ENCODE results near the gene ABCB10.

GRCh38 chr1:229563241-229563640, 4.7 kb upstream of the ABCB10 start:
- TF ChIP-seq, protein P1, sequence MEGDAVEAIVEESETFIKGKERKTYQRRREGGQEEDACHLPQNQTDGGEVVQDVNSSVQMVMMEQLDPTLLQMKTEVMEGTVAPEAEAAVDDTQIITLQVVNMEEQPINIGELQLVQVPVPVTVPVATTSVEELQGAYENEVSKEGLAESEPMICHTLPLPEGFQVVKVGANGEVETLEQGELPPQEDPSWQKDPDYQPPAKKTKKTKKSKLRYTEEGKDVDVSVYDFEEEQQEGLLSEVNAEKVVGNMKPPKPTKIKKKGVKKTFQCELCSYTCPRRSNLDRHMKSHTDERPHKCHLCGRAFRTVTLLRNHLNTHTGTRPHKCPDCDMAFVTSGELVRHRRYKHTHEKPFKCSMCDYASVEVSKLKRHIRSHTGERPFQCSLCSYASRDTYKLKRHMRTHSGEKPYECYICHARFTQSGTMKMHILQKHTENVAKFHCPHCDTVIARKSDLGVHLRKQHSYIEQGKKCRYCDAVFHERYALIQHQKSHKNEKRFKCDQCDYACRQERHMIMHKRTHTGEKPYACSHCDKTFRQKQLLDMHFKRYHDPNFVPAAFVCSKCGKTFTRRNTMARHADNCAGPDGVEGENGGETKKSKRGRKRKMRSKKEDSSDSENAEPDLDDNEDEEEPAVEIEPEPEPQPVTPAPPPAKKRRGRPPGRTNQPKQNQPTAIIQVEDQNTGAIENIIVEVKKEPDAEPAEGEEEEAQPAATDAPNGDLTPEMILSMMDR (conservative IDR thresholded peaks at IDR 0.05; ENCODE audit: low read length): no peak
- no peak for TF ChIP-seq EZH2phosphoT487 (IDR thresholded peaks at IDR 0.05; ENCODE audit: borderline replicate concordance, low read depth, low read length)

All from OCI-LY7 (cell line).